GM08714 (cell line): ENCODE data around the gene ZFYVE26.

Source experiments
- H3K4me3 ChIP-seq: fragments of 200-500 bp; sonication (Bioruptor generic); 2 replicates; pipeline ENCODE4 v1.5.1; 2014; ENCODE audit warnings: mild to moderate bottlenecking, low read length, inconsistent platforms
- ZNF274 ChIP-seq: IDR thresholded peaks from 2 replicates; pipeline ENCODE4 v1.6.1; 2012; ENCODE audit warnings: mild to moderate bottlenecking, low read depth, low read length

The ZFYVE26 gene

DNA sequence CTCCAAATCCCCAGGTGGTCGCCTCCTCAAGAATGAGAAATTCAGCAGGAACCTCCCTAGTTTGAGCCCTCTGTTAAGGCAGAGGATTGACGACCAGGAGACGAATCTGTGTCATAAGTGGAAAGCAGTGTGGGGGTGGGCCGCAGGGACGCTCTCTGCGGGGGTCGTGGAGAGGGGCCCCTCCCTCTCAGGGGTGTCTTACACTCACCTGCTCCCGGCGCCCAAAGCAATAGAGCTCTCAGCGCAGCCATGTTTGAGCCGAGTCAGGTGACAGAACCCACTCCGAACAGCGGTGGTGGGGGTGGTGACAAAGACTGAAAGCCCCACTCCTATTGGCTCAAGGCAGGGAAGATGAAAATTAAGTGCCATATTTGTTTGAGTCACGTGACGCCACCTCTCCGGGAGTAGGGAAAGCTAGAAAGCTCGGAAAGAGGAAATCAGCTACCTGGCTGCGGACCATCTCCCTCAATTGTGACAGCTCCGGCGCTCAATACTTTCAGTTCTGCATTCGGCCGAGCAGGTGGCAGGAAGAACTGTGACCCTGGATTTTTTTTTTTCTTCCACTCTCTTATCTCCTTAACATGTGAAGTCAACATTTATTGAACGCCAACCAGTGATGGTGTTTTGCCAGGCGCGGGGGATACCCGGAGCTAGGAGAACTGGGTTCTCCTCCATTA is at the start of gene ZFYVE26:
Gene ZFYVE26 (minus strand): TSS at position 265 of the 677 bp plus-strand sequence. CDS start 627 bp downstream, outside the sequence.
- no peak for TF ChIP-seq ZNF274
- peak within 1 kb of the TSS; percentile 92 for H3K4me3 ChIP-seq

DNA sequence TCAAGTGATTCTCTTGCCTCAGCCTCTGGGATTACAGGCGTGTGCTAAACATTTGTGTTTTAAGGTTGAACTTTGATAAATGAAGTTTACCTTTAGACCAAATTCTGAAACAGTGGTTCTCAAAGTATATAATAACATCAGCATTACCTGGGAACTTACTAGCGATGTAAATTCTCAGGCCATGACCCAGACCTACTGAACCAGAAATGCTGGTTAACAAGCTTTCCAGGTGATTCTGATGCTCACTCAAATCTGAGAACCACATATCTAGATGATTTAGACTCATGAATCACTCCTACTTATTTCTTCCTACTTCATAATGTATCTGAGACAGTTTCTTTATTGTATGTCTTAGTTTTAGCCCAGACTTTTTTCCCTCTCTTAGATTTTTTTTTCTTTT is 46.8 kb upstream of the ZFYVE26 start:
- no peak overlapping the region for H3K4me3 ChIP-seq
- TF ChIP-seq ZNF274: no peak

DNA sequence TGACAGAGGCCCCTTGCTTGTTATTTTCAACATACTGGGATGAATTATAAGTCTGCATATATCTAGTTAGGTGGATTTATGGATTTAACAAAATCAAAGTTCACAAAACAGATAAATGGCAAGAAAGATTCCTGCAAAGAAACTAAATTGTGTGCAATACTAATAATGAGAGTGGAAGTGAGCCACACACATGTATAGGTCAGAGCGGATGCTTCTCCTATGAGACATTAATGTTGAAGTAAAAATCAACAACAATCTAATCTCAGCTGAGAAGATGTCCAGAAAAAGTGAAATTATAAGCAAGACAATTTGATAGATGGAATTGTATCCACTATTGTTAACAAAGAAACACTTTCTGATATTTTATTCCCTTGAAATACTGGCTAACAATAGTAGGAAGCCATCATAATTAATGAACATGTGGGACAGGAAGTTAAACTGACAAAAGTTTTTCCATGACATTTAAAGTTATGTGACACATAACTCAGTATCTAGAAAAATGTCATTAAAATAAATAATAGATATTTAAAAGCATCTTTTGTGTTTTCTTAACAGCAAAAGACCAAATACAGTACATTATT is 42.9 kb upstream of the ZFYVE26 start:
- no peak overlapping the region for H3K4me3 ChIP-seq
- TF ChIP-seq ZNF274: no peak

DNA sequence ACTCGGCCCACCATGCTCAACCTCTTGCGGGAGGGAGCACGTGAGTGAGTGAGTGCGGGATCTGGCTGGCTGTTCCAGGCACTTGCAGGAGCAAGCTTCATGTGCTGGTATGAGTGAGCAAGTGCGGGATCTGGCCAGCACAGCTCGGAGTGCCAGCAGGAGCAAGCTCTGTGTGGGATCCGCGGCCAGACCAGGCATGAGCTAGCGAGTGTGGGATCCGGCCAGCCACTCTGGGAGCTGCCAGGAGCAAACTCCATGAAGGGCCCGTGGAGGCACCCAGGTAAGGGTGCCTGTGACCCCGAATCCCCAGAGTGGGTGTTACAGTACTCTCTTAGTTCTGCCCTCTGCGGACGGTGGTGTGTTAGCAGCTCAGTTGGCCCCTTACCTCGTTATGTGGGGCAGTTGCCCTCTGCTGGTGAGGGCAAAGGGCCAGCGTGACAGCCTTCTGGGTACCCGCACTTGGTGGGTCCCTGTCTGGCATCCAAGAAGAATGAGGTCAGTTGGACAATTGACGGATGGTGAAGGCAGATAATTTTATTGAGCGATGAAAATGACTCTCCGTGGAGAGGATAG is 41.5 kb upstream of the ZFYVE26 start:
- no peak overlapping the region for H3K4me3 ChIP-seq
- no peak for TF ChIP-seq ZNF274

DNA sequence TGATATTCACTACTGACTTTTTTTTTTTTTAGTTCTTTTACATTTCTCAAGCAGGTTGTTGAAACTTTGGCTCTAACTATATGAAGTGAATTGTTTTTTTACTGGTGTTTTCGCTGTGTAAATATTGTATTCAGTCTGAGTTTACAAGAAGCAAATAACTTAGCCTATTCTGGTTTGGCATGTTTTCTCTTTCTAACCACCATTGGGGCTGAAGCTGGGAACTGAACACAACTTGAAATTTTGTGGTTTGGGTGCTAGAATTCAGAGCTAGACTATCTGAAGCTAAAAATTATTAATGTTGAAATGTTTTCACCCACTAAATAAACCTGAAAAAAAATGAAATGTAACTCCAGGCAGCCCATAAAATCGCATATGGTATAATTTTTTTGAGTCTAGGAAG is 40.4 kb upstream of the ZFYVE26 start:
- TF ChIP-seq ZNF274: no peak
- no peak overlapping the region for H3K4me3 ChIP-seq

- TF ChIP-seq ZNF274: no peak
- H3K4me3 ChIP-seq: no peak overlapping the region
Measured at GRCh38 chr14:67853715-67854114, 37.3 kb upstream of the ZFYVE26 start.

DNA sequence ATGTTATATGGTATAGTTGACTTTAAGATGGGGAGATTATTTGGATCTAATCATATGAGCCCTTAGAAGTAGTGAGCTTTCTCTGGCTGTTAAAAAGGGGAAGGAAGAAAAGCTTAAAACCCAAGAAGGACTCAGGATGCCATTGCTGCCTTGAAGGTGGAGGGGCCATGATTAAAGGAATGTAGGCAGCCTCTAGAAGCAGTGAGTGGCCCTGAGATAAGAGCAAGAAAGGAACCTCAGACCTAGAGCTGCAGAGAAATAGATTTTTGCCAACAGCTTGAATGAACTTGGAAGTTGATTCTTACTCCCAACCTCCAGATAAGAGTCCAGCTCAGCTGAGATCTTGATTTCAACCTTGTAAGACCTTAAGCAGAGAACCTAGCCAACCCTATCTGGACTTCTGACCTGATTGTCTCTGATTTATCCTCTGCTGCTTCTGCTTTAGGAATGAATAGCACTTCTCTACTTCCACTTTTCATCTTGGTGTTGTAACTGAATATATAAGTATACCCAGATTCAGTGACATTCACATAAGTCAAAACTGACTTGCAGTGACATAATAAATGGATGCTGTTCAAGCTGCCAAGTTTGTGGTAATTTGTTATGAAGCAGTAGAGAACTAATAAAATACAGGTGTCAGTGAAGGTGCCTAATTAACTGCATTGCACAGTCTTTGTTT is 36.7 kb upstream of the ZFYVE26 start:
- no peak for TF ChIP-seq ZNF274
- H3K4me3 ChIP-seq: no peak overlapping the region

DNA sequence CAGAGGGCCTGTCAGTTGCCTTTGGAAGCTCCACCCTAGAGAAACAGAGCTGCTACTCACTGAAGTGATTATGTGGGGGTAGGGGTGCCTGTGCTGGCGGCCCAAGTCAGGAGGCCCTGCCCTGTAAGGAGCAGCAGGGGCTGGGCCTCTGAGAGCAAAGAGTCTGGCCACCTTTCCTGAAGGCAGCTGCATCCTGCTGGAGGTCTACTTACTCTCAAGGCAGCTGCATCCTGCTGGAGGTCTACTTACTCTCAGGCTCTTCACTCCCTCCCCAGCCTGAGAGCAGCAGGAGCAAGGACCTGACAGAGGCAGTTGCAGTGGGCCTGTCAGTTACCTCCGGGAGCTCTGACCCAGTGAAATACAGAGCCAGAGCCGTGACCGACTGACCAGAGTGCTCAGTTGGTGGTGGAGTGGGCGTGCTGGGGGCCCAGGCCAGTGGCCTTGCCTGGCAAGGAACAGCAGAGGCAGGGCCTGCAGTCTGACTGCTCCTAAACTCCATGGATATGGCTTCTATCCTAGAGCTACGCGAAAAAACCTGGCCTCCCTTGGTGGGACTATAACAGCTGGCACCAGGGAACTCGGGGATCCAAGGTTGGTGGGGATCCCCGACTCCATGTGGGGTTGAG is 35.5 kb upstream of the ZFYVE26 start:
- no peak overlapping the region for H3K4me3 ChIP-seq
- no peak for TF ChIP-seq ZNF274

GRCh38 chr14:67850066-67850830 is 33.9 kb upstream of the ZFYVE26 start:
- no peak for TF ChIP-seq ZNF274
- H3K4me3 ChIP-seq: no peak overlapping the region

DNA sequence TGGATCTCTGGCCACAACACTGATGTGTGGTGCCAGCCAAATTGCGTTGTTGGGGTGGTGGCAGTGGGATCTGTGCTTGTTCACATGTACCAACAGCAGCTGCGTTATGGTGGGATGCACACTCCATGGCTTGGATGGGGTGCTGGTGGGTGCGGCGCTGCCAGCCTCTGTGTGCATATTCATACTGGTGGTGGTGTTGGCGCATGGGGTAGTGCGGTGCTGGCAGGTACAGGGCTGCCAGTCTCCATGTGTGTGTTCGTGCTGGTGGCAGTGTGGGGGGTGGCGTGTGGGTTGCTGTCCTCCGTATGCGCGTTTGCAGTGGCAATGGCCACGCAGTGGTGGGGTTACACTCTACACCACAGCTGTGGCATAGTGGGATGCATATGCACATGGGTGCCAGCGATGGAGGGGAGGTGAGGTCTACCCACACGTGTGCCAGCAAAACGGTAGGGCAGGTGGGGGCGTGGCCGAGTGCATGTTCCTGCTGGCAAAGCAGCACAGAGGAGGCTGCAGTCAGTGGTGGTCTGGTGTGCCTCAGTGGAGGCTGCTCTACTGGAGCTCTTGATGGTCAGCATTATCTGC is 29.7 kb upstream of the ZFYVE26 start:
- H3K4me3 ChIP-seq: no peak overlapping the region
- TF ChIP-seq ZNF274: no peak

- TF ChIP-seq ZNF274: no peak
- no peak overlapping the region for H3K4me3 ChIP-seq
Measured at GRCh38 chr14:67837011-67837624, 20.7 kb upstream of the ZFYVE26 start.

DNA sequence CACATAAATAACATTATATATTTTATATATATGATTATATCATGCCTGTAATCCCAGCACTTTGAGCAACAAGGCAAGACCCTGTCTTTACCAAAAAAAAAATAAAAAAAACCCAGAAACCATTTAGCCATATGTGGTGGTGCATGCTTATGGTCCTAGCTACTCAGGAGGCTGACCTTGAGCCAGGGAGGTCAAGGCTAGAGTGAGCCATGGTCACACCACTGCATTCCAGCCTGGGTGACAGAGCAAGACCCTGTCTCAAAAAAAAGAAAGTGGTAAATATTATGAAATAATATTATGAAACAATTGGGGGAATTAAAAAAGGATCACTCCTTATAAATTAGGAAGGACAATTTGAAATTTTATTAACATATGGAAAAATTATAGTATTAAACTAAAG is 19.2 kb upstream of the ZFYVE26 start:
- H3K4me3 ChIP-seq: no peak overlapping the region
- TF ChIP-seq ZNF274: no peak

- no peak overlapping the region for H3K4me3 ChIP-seq
- TF ChIP-seq ZNF274: no peak
Measured at GRCh38 chr14:67833403-67833802, 17.0 kb upstream of the ZFYVE26 start.
